ENCODE measurements around the gene ADCK2. TPM values are rescaled to one million over a fixed set of nuclear protein-coding genes. Genes with fewer than 3 reads are reported as not detected.

ADCK2 gene
- total and polyA plus RNA-seq, 2 donors (not counting 3 experiments of a cell fraction or from before 2014, with no cell fraction given): 10.3 to 13.3 TPM

DNA sequence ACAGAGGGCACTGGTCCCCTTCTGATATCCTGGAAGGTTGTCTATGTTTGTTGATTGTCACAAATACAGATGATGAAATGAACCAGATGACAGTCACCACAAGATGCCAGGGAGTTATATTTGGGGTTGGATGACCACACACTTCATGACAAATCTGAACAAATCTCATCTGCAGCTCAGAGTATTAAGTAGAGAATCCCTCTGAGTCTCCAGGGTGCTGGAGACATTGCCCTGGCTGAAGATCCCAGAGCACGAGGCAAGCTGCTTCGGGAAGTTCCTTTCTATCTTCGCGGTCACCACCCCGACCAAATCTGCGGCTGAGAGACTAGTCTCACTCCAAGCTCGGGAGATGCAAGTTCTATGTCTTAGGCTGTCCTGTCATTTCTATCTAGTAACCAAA lies 41.1 kb upstream of the ADCK2 start:
- DNase-seq (ENCODE audit: low read depth, low spot score) (no peak), FAIRE-seq (no peak)
- Histone ChIP-seq H4K20me1 (replicated peaks; ENCODE audit: control insufficient read depth, extremely low read depth, insufficient read depth, low read length) (no peaks in the 10 kb centered on the region), H3K4me2 (ENCODE audit: insufficient read depth, low read length) (no peak overlapping the region), H3K9me1 (replicated peaks; ENCODE audit: control insufficient read depth, extremely low read depth, insufficient read depth, low read length) (no peaks in the 10 kb centered on the region), H3K9ac (replicated peaks; ENCODE audit: extremely low read depth, insufficient read depth, low read length) (no peak overlapping the region), H3K79me2 (ENCODE audit: control insufficient read depth, insufficient read depth, low read length) (no peaks in the 10 kb centered on the region), H3K4me3 (replicated peaks in 1 of 3; ENCODE audit: insufficient read depth in 1 of 3, low read depth in 1 of 3, low read length in 3 of 3) (no peak overlapping the region), H3K4me1 (ENCODE audit: control insufficient read depth, extremely low read depth, insufficient read depth, low read length) (no peaks in the 10 kb centered on the region), H3K27ac (ENCODE audit: insufficient read depth, low read depth, low read length) (no peak overlapping the region), H2AFZ (ENCODE audit: low read depth, low read length) (no peak overlapping the region), H3K27me3 (ENCODE audit: control insufficient read depth in 2 of 2, insufficient read depth in 2 of 2, low read length in 2 of 2) (peaks cover 0 to 5% of the 10 kb centered on the region in 2 experiments), H3K9me3 (replicated peaks; ENCODE audit: control insufficient read depth, insufficient read depth, low read length) (no peaks in the 10 kb centered on the region), H3K36me3 (ENCODE audit: control insufficient read depth in 2 of 2, extremely low read depth in 1 of 2, insufficient read depth in 2 of 2, low read length in 2 of 2) (no peaks in the 10 kb centered on the region)
- intact Hi-C loops (cut with micrococcal nuclease) (no loop called here), dilution Hi-C loops (cut with MboI; ENCODE audit: extremely low pct_ligation_motif_present, low sequenced_read_pairs) (no loop called here)
- TF ChIP-seq, protein P1, sequence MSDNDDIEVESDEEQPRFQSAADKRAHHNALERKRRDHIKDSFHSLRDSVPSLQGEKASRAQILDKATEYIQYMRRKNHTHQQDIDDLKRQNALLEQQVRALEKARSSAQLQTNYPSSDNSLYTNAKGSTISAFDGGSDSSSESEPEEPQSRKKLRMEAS (IDR thresholded peaks at IDR 0.05; ENCODE audit: insufficient read depth, insufficient read length): no peak
- no peak for TF ChIP-seq FOS (IDR thresholded peaks at IDR 0.05; ENCODE audit: borderline replicate concordance, insufficient read depth, low read length)
- no peak for TF ChIP-seq POLR2AphosphoS5 (IDR thresholded peaks at IDR 0.05; ENCODE audit: insufficient read depth, low read depth, low read length)
- TF ChIP-seq, protein P2, sequence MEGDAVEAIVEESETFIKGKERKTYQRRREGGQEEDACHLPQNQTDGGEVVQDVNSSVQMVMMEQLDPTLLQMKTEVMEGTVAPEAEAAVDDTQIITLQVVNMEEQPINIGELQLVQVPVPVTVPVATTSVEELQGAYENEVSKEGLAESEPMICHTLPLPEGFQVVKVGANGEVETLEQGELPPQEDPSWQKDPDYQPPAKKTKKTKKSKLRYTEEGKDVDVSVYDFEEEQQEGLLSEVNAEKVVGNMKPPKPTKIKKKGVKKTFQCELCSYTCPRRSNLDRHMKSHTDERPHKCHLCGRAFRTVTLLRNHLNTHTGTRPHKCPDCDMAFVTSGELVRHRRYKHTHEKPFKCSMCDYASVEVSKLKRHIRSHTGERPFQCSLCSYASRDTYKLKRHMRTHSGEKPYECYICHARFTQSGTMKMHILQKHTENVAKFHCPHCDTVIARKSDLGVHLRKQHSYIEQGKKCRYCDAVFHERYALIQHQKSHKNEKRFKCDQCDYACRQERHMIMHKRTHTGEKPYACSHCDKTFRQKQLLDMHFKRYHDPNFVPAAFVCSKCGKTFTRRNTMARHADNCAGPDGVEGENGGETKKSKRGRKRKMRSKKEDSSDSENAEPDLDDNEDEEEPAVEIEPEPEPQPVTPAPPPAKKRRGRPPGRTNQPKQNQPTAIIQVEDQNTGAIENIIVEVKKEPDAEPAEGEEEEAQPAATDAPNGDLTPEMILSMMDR (IDR thresholded peaks at IDR 0.05; ENCODE audit: extremely low read depth in 1 of 2, insufficient read depth in 1 of 2, low read depth in 1 of 2, low read length in 2 of 2): no peak
- TF ChIP-seq JUN (IDR thresholded peaks at IDR 0.05; ENCODE audit: borderline replicate concordance, insufficient read depth, insufficient read length, low read depth): no peak
- TF ChIP-seq POLR2A (IDR thresholded peaks at IDR 0.05; ENCODE audit: low read depth, low read length): no peak
- TF ChIP-seq MYC (IDR thresholded peaks at IDR 0.05; ENCODE audit: low read depth, low read length): no peak
- TF ChIP-seq EZH2 (IDR thresholded peaks at IDR 0.05; ENCODE audit: borderline replicate concordance, low read depth, low read length, severe bottlenecking): no peak
- TF ChIP-seq GATA2 (IDR thresholded peaks at IDR 0.05; ENCODE audit: insufficient read depth, insufficient read length, low read depth, low read length): no peak
- POLR2A ChIA-PET: no interaction called here
- BruUV-seq (replicated peaks): no TSS peak
- CTCF ChIA-PET: interaction anchor here (1.9 kb wide), 1 partner anchor 114 kb away, joined by 6 read pairs; no protein-coding TSS in a partner anchor
